SJCRH30 (cell line): Measurements from ENCODE around the gene INO80. TPM values are rescaled to one million over a fixed set of nuclear protein-coding genes. Genes with fewer than 3 reads are reported as not detected.

ENCODE experiments used
- DNase-seq, 2 experiments: peaks; one replicate each; pipeline ENCODE4 v3.0.0-alpha.2; 2015 to 2020
- H3K27ac ChIP-seq: fragments of 250-450 bp; sonication (Bioruptor Pico); 2 replicates; pipeline ENCODE4 v1.5.1; 2020; ENCODE audit warnings: mild to moderate bottlenecking, moderate library complexity
- H3K27me3 ChIP-seq: fragments of 250-450 bp; sonication (Bioruptor Pico); 2 replicates; pipeline ENCODE4 v1.5.1; 2020; ENCODE audit warnings: mild to moderate bottlenecking, moderate library complexity
- H3K36me3 ChIP-seq: fragments of 250-450 bp; sonication (Bioruptor Pico); 2 replicates; pipeline ENCODE4 v1.5.1; 2020; ENCODE audit warnings: mild to moderate bottlenecking, moderate library complexity
- H3K4me1 ChIP-seq: fragments of 250-450 bp; sonication (Bioruptor Pico); 2 replicates; pipeline ENCODE4 v1.5.1; 2020; ENCODE audit warnings: mild to moderate bottlenecking, moderate library complexity
- H3K4me3 ChIP-seq: fragments of 250-450 bp; sonication (Bioruptor Pico); 2 replicates; pipeline ENCODE4 v1.5.1; 2020; ENCODE audit warnings: mild to moderate bottlenecking, moderate library complexity
- H3K9me3 ChIP-seq: fragments of 250-450 bp; sonication (Bioruptor Pico); replicated peaks from 2 replicates; pipeline ENCODE4 v1.5.1; 2020; ENCODE audit warnings: mild to moderate bottlenecking, moderate library complexity
- total RNA-seq: library from RNA; depleted of rRNA; stranded (reverse); fragments of >200 nt; shearing (Covaris generic); gene quantifications from 2 replicates; pipeline ENCODE4 v1.2.3, GENCODE V29; 2014

The INO80 gene
- total RNA-seq, 1 experiment from 2014 or later = 16.8 TPM

- no peaks in the 10 kb centered on the region for H3K4me1 ChIP-seq
- DNase-seq = no peak
- H3K4me3 ChIP-seq = no peak overlapping the region
- H3K27ac ChIP-seq = no peak overlapping the region
- H3K9me3 ChIP-seq = no peaks in the 10 kb centered on the region
- peaks cover 74% of the 10 kb centered on the region for H3K36me3 ChIP-seq
- no peaks in the 10 kb centered on the region for H3K27me3 ChIP-seq
These were observed 68.6 kb downstream of the INO80 start for GRCh38 chr15:41047474-41047873.

GRCh38 chr15:41043276-41043951 is 72.7 kb downstream of the INO80 start:
- Histone ChIP-seq H3K4me1 (no peaks in the 10 kb centered on the region), H3K27ac (no peak overlapping the region), H3K27me3 (no peaks in the 10 kb centered on the region), H3K36me3 (peaks cover 53% of the 10 kb centered on the region), H3K4me3 (no peak overlapping the region), H3K9me3 (no peaks in the 10 kb centered on the region)
- DNase-seq = no peak

GRCh38 chr15:41042851-41043250 is 73.2 kb downstream of the INO80 start:
- Histone ChIP-seq H3K27me3 (no peaks in the 10 kb centered on the region), H3K4me3 (no peak overlapping the region), H3K9me3 (no peaks in the 10 kb centered on the region), H3K4me1 (no peaks in the 10 kb centered on the region), H3K36me3 (peaks cover 48% of the 10 kb centered on the region), H3K27ac (no peak overlapping the region)
- DNase-seq = no peak

GRCh38 chr15:41039121-41039520 is 77.0 kb downstream of the INO80 start:
- Histone ChIP-seq H3K9me3 (no peaks in the 10 kb centered on the region), H3K36me3 (peaks cover 24% of the 10 kb centered on the region), H3K4me1 (no peaks in the 10 kb centered on the region), H3K4me3 (no peak overlapping the region), H3K27ac (no peak overlapping the region), H3K27me3 (no peaks in the 10 kb centered on the region)
- DNase-seq = no peak

- Histone ChIP-seq H3K36me3 (peaks cover 9% of the 10 kb centered on the region), H3K9me3 (no peaks in the 10 kb centered on the region), H3K27ac (no peak overlapping the region), H3K27me3 (no peaks in the 10 kb centered on the region), H3K4me3 (no peak overlapping the region), H3K4me1 (no peaks in the 10 kb centered on the region)
- no peak for DNase-seq
These were observed 84.1 kb downstream of the INO80 start for GRCh38 chr15:41032079-41032328.

GRCh38 chr15:41031232-41032078 is 84.6 kb downstream of the INO80 start:
- peaks cover 9% of the 10 kb centered on the region for H3K36me3 ChIP-seq
- H3K9me3 ChIP-seq = no peaks in the 10 kb centered on the region
- H3K27ac ChIP-seq = no peak overlapping the region
- no peaks in the 10 kb centered on the region for H3K27me3 ChIP-seq
- H3K4me3 ChIP-seq = no peak overlapping the region
- H3K4me1 ChIP-seq = no peaks in the 10 kb centered on the region
- no peak for DNase-seq

- H3K4me1 ChIP-seq = no peaks in the 10 kb centered on the region
- no peak overlapping the region for H3K4me3 ChIP-seq
- H3K27ac ChIP-seq = no peak overlapping the region
- peaks cover 9% of the 10 kb centered on the region for H3K36me3 ChIP-seq
- no peak for DNase-seq
- H3K9me3 ChIP-seq = no peaks in the 10 kb centered on the region
- H3K27me3 ChIP-seq = no peaks in the 10 kb centered on the region
These were observed 87.2 kb downstream of the INO80 start for GRCh38 chr15:41028853-41029252.

- Histone ChIP-seq H3K4me1 (no peaks in the 10 kb centered on the region), H3K27ac (no peak overlapping the region), H3K9me3 (no peaks in the 10 kb centered on the region), H3K36me3 (peaks cover 13% of the 10 kb centered on the region), H3K4me3 (no peak overlapping the region), H3K27me3 (no peaks in the 10 kb centered on the region)
- no peak for DNase-seq
These were observed 90.7 kb downstream of the INO80 start for GRCh38 chr15:41025393-41025792.

GRCh38 chr15:41024885-41025284 is 91.2 kb downstream of the INO80 start:
- no peak for DNase-seq
- no peaks in the 10 kb centered on the region for H3K27me3 ChIP-seq
- H3K36me3 ChIP-seq = peaks cover 11% of the 10 kb centered on the region
- no peaks in the 10 kb centered on the region for H3K9me3 ChIP-seq
- no peaks in the 10 kb centered on the region for H3K4me1 ChIP-seq
- H3K27ac ChIP-seq = no peak overlapping the region
- no peak overlapping the region for H3K4me3 ChIP-seq

GRCh38 chr15:41024131-41024530 is 91.9 kb downstream of the INO80 start:
- Histone ChIP-seq H3K4me1 (no peaks in the 10 kb centered on the region), H3K9me3 (no peaks in the 10 kb centered on the region), H3K27ac (no peak overlapping the region), H3K36me3 (peaks cover 10% of the 10 kb centered on the region; the same call in 1 of the 2 replicates), H3K27me3 (no peaks in the 10 kb centered on the region), H3K4me3 (no peak overlapping the region)
- DNase-seq = no peak

GRCh38 chr15:41022487-41023090 is 93.5 kb downstream of the INO80 start:
- Histone ChIP-seq H3K9me3 (no peaks in the 10 kb centered on the region), H3K4me3 (no peak overlapping the region), H3K4me1 (no peaks in the 10 kb centered on the region), H3K36me3 (peaks cover 22% of the 10 kb centered on the region; the same call in 1 of the 2 replicates), H3K27ac (no peak overlapping the region), H3K27me3 (no peaks in the 10 kb centered on the region)
- DNase-seq = peak; percentile 26 to 59

- no peak overlapping the region for H3K27ac ChIP-seq
- peaks cover 32% of the 10 kb centered on the region for H3K36me3 ChIP-seq
- no peaks in the 10 kb centered on the region for H3K9me3 ChIP-seq
- no peaks in the 10 kb centered on the region for H3K4me1 ChIP-seq
- H3K27me3 ChIP-seq = no peaks in the 10 kb centered on the region
- no peak overlapping the region for H3K4me3 ChIP-seq
- no peak for DNase-seq
These were observed 95.3 kb downstream of the INO80 start for GRCh38 chr15:41020829-41021228.

GRCh38 chr15:41020311-41020710 is 95.8 kb downstream of the INO80 start:
- no peaks in the 10 kb centered on the region for H3K27me3 ChIP-seq
- H3K36me3 ChIP-seq = peaks cover 31% of the 10 kb centered on the region
- no peak for DNase-seq

GRCh38 chr15:41019174-41019573 is 96.9 kb downstream of the INO80 start:
- Histone ChIP-seq H3K4me3 (no peak overlapping the region), H3K36me3 (peaks cover 38% of the 10 kb centered on the region), H3K9me3 (no peaks in the 10 kb centered on the region), H3K4me1 (no peaks in the 10 kb centered on the region), H3K27me3 (no peaks in the 10 kb centered on the region), H3K27ac (no peak overlapping the region)
- DNase-seq = no peak

More at GRCh38 chr15:41020311-41020710, 95.8 kb downstream of the INO80 start:
- Histone ChIP-seq H3K27ac (no peak overlapping the region), H3K9me3 (no peaks in the 10 kb centered on the region), H3K4me1 (no peaks in the 10 kb centered on the region), H3K4me3 (no peak overlapping the region)

GRCh38 chr15:41018534-41018933 is 97.5 kb downstream of the INO80 start:
- Histone ChIP-seq H3K4me1 (no peaks in the 10 kb centered on the region), H3K27me3 (no peaks in the 10 kb centered on the region), H3K36me3 (peaks cover 38% of the 10 kb centered on the region), H3K9me3 (no peaks in the 10 kb centered on the region), H3K27ac (no peak overlapping the region), H3K4me3 (no peak overlapping the region)
- no peak for DNase-seq
